Mucosa of rectum (tissue), 2 donors: Measurements from ENCODE around the gene TRIM9.
A peak's percentile ranks its signal among the peaks of the same experiment; 100 is the strongest.

Experiments used
- H3K27ac ChIP-seq, 2 donors: one replicate each; pipeline ENCODE4 v1.7.0; 2013; ENCODE audit warnings: inconsistent platforms in 2 of 2, low read depth in 2 of 2, low read length in 2 of 2
- H3K27me3 ChIP-seq, 2 donors: one replicate each; pipeline ENCODE4 v1.7.0; 2013; ENCODE audit warnings: low read length in 2 of 2; ENCODE audit not compliant: control insufficient read depth in 2 of 2, insufficient read depth in 2 of 2
- H3K36me3 ChIP-seq, 2 donors: one replicate each; pipeline ENCODE4 v1.7.0; 2013; ENCODE audit warnings: low read length in 2 of 2; ENCODE audit not compliant: control insufficient read depth in 2 of 2, insufficient read depth in 2 of 2
- H3K4me1 ChIP-seq, 2 donors: one replicate each; pipeline ENCODE4 v1.7.0; 2013; ENCODE audit warnings: low read length in 2 of 2, mild to moderate bottlenecking in 1 of 2; ENCODE audit not compliant: control insufficient read depth in 2 of 2, insufficient read depth in 2 of 2
- H3K4me3 ChIP-seq, 2 donors: one replicate each; pipeline ENCODE4 v1.7.0; 2013; ENCODE audit warnings: low read length in 2 of 2
- H3K9ac ChIP-seq, 2 donors: one replicate each; pipeline ENCODE4 v1.7.0; 2013; ENCODE audit warnings: low read length in 2 of 2, low read depth in 1 of 2, mild to moderate bottlenecking in 1 of 2
- H3K9me3 ChIP-seq, 2 donors: one replicate each; pipeline ENCODE4 v1.7.0; 2013; ENCODE audit warnings: low read length in 2 of 2; ENCODE audit not compliant: control insufficient read depth in 2 of 2
- donor health status: healthy.
- donor health status: Normal muscosa, but diverticular disease.

TRIM9 gene

DNA sequence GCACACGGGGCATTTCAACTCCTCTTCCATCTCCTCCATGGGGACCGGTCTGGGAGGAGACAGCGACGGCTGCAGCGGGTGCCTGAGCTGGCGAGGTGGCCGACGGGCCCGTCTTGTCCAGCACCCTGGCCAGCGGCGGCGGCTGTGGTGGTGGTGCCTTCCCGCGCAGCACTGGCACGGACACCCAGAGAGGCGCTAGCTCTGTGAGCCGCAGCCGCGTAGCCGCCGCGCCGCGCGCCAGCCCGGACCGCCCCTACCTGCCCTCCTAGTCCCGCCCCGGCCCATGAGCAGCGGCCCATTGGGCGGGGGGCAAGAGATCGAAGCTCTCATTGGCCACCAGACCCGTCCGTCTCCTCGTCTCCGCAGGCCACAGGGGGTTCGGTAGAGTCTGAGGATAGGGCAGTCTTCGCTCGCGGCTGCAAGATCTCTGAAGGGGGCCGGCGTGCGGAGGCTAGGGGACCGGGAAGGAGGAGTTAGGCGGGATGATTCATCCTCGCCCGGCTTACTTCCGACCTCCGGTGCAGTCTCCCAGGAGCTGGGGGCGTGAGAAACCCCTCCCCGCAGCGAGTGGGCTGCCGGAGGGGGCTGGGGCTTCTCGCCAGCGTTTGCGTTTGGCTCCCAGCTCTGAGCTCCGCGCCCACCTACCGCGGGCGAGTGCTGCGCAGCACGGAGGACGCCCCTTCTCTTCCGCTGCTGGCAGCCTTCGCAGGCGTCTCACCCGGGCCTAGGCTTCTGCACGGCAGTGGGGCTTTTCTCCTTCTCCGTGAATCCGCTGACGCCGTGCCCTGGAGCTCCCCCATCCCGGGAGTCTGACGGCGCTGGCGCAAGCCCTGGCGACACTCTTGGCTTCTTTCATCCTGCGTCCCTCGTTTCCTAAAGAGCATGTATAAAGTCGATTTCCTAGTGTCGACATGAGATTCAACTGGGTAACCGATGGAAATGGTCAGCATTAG lies at the start of gene TRIM9:
Gene TRIM9 (minus strand): TSS at position 205 of the 953 bp plus-strand sequence. CDS start 166 bp downstream, at position 39.
- Histone ChIP-seq H3K27ac (peak within 1 kb of the TSS; percentile 5 to 43), H3K4me3 (peak within 1 kb of the TSS; percentile 80 to 84), H3K27me3 (peaks cover 15 to 23% of the 10 kb centered on the region in 2 donors), H3K9ac (peak within 1 kb of the TSS; percentile 60 to 72), H3K4me1 (peaks cover 16 to 23% of the 10 kb centered on the region in 2 donors), H3K9me3 (no peaks in the 10 kb centered on the region), H3K36me3 (no peaks in the 10 kb centered on the region)

DNA sequence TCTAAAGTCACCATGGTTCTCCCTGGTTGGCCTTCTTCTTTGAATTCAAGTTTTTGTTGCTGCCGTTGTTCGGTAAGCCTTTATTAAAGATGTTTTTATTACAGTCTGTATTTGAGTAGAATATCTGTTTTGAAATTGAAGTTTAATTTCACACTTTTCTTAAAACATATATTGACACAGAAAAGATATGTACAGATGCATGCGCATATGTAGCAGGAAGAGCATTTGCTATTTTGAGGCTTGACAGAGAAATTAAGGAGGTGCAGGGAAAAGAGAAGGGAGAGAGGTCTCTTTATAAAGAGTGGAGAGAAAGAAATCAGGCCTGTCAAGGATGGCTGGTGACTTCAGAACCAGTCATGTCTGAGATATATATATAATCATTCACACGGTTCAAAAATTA lies 46.0 kb upstream of the TRIM9 start:
- Histone ChIP-seq H3K36me3 (no peaks in the 10 kb centered on the region), H3K9ac (no peak overlapping the region), H3K27me3 (no peaks in the 10 kb centered on the region), H3K4me1 (no peaks in the 10 kb centered on the region), H3K27ac (no peak overlapping the region), H3K9me3 (no peaks in the 10 kb centered on the region), H3K4me3 (no peak overlapping the region)

DNA sequence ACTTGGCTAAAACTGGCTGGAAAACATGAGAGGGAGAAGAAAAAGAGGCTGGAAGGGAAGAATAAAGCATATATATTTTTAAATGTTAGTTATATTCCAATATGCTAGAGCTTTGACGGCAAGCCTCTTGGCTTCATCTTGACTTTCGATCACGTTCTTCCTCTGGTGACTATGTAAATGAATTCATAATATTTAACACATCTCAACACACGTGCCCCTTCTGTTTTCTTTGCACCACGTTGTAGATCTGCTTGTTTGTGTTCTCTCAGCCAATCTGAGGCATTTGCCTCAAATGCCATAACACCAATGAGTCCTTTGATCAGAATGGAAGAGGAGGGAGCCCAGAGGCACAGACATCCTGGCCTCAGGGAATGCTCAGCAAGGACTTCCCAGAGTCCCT lies 45.4 kb upstream of the TRIM9 start:
- Histone ChIP-seq H3K9me3 (no peaks in the 10 kb centered on the region), H3K27me3 (no peaks in the 10 kb centered on the region), H3K9ac (no peak overlapping the region), H3K36me3 (no peaks in the 10 kb centered on the region), H3K27ac (no peak overlapping the region), H3K4me3 (no peak overlapping the region), H3K4me1 (no peaks in the 10 kb centered on the region)

DNA sequence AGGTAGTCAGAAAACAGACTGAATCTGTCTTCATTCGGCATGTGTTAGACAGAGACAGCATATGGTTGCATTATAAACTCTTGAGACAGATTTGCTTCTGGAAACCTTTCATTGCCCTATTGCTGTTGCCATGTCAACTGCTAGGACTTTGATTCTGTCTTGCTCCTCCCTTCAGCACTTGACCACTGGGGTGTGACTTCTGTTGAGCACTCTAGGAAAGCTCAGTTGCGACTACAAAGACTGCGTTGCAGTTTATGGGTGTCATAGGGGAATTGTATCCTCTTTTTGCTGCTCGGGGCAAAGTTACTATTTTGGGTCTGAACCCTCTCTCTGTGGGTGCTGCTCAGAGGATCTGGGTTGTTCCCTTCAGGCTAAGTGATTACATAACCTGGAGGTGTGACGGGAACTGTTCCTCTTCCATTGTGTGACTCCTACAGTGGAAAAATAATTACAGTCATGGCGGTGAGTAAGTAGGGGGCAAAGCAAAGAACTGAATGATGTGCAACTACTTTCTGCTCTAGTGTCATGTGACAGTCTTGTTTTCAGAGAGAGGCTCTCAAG lies 44.3 kb upstream of the TRIM9 start:
- Histone ChIP-seq H3K36me3 (no peaks in the 10 kb centered on the region), H3K27me3 (no peaks in the 10 kb centered on the region), H3K4me1 (no peaks in the 10 kb centered on the region), H3K27ac (peak overlapping the region in 1 of 2 donors; percentile 71), H3K9ac (peak overlapping the region in 1 of 2 donors; percentile 9), H3K4me3 (peak overlapping the region in 1 of 2 donors; percentile 65), H3K9me3 (no peaks in the 10 kb centered on the region)

DNA sequence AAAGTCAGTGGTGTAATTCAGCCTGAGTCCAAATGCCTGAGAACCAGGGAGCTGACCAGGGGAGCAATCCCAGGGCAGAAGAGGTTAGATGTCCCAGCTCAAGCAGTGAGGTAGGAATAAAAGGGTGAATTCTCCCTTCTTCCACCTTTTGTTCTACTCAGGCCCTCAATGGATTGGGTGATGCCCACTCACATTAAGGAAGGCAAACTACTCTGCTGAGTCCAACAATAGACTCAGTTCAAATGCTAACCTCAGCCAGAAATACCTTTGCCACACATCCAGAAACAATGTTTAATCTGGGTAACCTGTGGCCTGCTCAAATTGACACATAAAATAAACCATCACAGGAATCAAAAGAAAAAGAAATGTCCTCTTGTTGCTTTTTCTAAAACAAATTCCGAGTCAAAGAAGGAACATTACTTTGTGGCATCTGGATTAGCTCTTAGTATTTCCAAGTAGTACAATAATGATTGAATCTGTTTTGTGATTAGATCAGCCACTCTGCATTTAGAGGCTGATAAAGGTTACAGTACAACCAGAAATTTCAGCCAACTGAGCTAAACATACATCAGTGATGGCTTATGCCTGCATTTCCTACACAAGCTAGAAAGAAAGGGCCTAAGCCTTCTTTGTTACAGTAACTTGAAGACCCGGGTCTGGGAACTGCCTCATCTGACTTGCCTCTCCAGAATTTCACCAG lies 43.6 kb upstream of the TRIM9 start:
- peak overlapping the region in 1 of 2 donors; percentile 65 for H3K4me3 ChIP-seq
- peak overlapping the region in 1 of 2 donors; percentile 71 for H3K27ac ChIP-seq
- no peaks in the 10 kb centered on the region for H3K9me3 ChIP-seq
- H3K27me3 ChIP-seq, result no peaks in the 10 kb centered on the region
- H3K4me1 ChIP-seq, result no peaks in the 10 kb centered on the region
- no peaks in the 10 kb centered on the region for H3K36me3 ChIP-seq
- no peak overlapping the region for H3K9ac ChIP-seq

DNA sequence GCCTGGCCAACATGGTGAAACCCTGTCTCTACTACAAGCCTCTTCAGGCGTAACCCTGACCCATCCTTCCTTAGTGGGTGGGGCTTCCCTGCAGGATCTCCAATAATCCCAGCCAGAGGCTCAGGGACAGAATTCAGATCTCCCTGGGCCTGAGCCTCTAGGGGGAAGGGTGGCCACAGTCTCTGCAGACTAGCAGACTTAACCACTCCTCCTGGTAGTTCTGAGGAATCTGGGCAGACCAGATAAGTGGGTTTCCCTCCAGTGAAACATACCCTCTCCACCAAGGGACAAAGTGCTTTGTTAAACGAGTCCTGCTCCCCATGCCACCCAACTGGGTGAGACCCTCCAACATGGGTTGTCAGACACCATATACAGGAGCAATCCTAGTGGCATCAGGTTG lies 36.6 kb upstream of the TRIM9 start:
- Histone ChIP-seq H3K36me3 (no peaks in the 10 kb centered on the region), H3K4me3 (no peak overlapping the region), H3K4me1 (no peaks in the 10 kb centered on the region)

DNA sequence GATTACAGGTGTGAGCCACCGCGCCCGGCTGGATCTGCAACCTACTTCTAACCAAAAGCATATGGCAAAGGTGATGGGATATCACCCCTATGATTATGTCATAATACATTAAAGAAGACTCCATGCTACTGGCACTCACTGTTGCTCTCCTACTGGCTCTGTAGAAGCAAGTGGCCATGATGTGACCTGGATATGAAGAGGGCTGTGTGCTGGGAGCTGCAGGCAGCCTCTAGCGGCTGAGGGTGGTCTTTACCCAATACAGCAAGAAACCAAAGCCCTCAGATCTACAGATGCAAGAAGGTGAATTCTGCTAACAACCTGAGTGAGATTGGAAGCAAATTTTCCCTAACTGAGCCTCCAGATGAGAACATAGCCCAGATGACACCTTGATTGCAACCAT lies 34.2 kb upstream of the TRIM9 start:
- Histone ChIP-seq H3K27ac (no peak overlapping the region), H3K36me3 (no peaks in the 10 kb centered on the region), H3K9ac (no peak overlapping the region), H3K9me3 (no peaks in the 10 kb centered on the region), H3K4me3 (no peak overlapping the region), H3K27me3 (no peaks in the 10 kb centered on the region), H3K4me1 (no peaks in the 10 kb centered on the region)

More for the DNA sequence above, 36.6 kb upstream of the TRIM9 start:
- H3K9ac ChIP-seq, result no peak overlapping the region
- H3K9me3 ChIP-seq, result no peaks in the 10 kb centered on the region
- H3K27ac ChIP-seq, result no peak overlapping the region
- H3K27me3 ChIP-seq, result no peaks in the 10 kb centered on the region

DNA sequence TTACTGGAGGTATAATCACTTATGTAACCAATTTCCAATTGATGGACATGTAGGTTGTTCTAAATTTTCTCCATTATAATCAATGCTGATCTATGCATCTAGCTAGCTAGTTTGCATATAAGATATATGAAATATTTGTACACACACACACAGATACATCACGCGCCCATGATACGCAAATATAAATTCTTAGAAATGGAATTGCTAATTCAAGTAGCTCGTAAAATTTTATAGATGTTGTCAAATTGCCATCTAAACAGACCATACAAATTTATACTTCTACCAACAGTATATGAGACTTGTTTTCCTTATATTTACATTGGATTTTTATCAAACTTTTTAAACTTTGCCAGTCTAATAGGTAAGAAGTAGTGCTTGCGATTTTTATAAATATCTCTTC lies 29.1 kb upstream of the TRIM9 start:
- no peaks in the 10 kb centered on the region for H3K4me1 ChIP-seq

DNA sequence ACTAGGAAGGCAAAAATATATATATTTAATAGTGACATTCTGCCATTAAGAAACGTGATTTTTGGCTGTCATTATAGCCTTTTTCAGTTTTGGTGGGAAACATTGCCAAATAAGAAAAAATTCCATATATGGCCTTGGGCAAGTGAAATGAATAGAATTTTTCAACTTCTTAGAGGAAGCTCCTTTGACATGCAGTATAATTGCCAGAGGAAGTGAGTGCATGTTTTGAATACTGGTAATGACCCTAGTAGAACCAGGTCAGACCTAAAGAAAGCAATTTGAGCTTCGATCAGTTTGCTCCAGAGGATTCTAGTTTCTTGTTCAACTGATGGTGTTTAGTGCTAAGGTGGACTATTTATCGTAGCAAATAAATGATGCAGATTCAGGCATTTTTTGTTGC lies 26.2 kb upstream of the TRIM9 start:
- Histone ChIP-seq H3K36me3 (no peaks in the 10 kb centered on the region), H3K9me3 (no peaks in the 10 kb centered on the region), H3K9ac (no peak overlapping the region), H3K27ac (no peak overlapping the region), H3K27me3 (no peaks in the 10 kb centered on the region), H3K4me3 (no peak overlapping the region), H3K4me1 (no peaks in the 10 kb centered on the region)

More for the DNA sequence above, 29.1 kb upstream of the TRIM9 start:
- Histone ChIP-seq H3K9me3 (no peaks in the 10 kb centered on the region), H3K27me3 (no peaks in the 10 kb centered on the region), H3K9ac (no peak overlapping the region), H3K27ac (no peak overlapping the region), H3K4me3 (no peak overlapping the region), H3K36me3 (no peaks in the 10 kb centered on the region)
